B cell (primary cell): ENCODE data around the gene ADK. TPM values are rescaled to one million over a fixed set of nuclear protein-coding genes. Genes with fewer than 3 reads are reported as not detected.
A peak's percentile ranks its signal among the peaks of the same experiment; 100 is the strongest.

Experiments
- ATAC-seq: fragments of 200-7000 bp; cut with Tn5 transposase; one replicate; pipeline ENCODE4 v1.10.0; 2021; ENCODE audit warnings: low read depth, mild to moderate bottlenecking, moderate number of reproducible peaks, moderate library complexity
- CTCF ChIA-PET: fragments of 350-600 bp; sonication (Branson Sonifier 250); formaldehyde crosslinking; loops from one replicate; lab custom pipeline; 2021; ENCODE audit warnings: antibody characterized with exemption, inconsistent platforms; lab: Charles Lee
- POLR2A ChIA-PET: fragments of 350-600 bp; sonication (Branson Sonifier 250); formaldehyde crosslinking; loops from one replicate; lab custom pipeline; 2021; ENCODE audit warnings: antibody characterized with exemption; lab: Charles Lee
- DNase-seq: peaks from one replicate; pipeline ENCODE4 v3.0.0; 2013
- H2AFZ ChIP-seq: 2 replicates; pipeline ENCODE4 v1.6.1; 2012; ENCODE audit warnings: mild to moderate bottlenecking, low read depth, low read length; ENCODE audit not compliant: insufficient read depth, poor library complexity, severe bottlenecking
- H3K27ac ChIP-seq, 2 donors: 1 replicate in 1 of 2; 2 replicates in 1 of 2; pipeline ENCODE4 v1.5.1; 2012 to 2013; ENCODE audit warnings: low read length in 2 of 2, mild to moderate bottlenecking in 2 of 2, moderate library complexity in 1 of 2
- H3K27me3 ChIP-seq, 4 experiments: fragments of 200-600 bp in 1 of 4; sonication (generic) in 1 of 4; replicated peaks in 1 of 4; 1 replicate in 2 of 4; 2 replicates in 2 of 4; pipeline versions ENCODE4 v1.6.1 to v1.7.0; 2013 to 2016; ENCODE audit warnings: low read length in 3 of 4, mild to moderate bottlenecking in 2 of 4, mixed read lengths in 1 of 4, moderate library complexity in 1 of 4; ENCODE audit not compliant: insufficient read depth in 4 of 4, control insufficient read depth in 3 of 4; ENCODE audit errors: control extremely low read depth in 1 of 4
- H3K36me3 ChIP-seq, 2 experiments: replicated peaks in 1 of 2; 1 replicate in 1 of 2; 2 replicates in 1 of 2; pipeline versions ENCODE4 v1.6.1 to v1.7.1; 2013; ENCODE audit warnings: low read length in 1 of 2; ENCODE audit not compliant: insufficient read depth in 2 of 2, control insufficient read depth in 1 of 2; ENCODE audit errors: control extremely low read depth in 1 of 2, extremely low read depth in 1 of 2
- H3K4me1 ChIP-seq, 2 donors: fragments of 200-600 bp in 1 of 2; sonication (generic) in 1 of 2; 1 replicate in 1 of 2; 2 replicates in 1 of 2; pipeline versions ENCODE4 v1.5.1 to v1.6.1; 2013 to 2017; ENCODE audit warnings: low read length in 2 of 2; ENCODE audit not compliant: control insufficient read depth in 2 of 2, insufficient read depth in 2 of 2
- H3K4me2 ChIP-seq: replicated peaks from 2 replicates; pipeline ENCODE3; 2012; ENCODE audit warnings: mild to moderate bottlenecking, low read depth, low read length; ENCODE audit not compliant: poor library complexity, severe bottlenecking
- H3K4me3 ChIP-seq, 5 experiments: fragments of 200-600 bp in 1 of 5; sonication (generic) in 1 of 5; 1 replicate in 3 of 5; 2 replicates in 2 of 5; pipeline versions ENCODE4 v1.5.1 to v1.7.0; 2011 to 2016; ENCODE audit warnings: low read length in 4 of 5, mild to moderate bottlenecking in 4 of 5, low read depth in 2 of 5, control low read depth in 1 of 5, moderate library complexity in 1 of 5; ENCODE audit not compliant: insufficient read depth in 1 of 5; ENCODE audit errors: control extremely low read depth in 1 of 5, extremely low read depth in 1 of 5
- H3K79me2 ChIP-seq: fragments of 200-600 bp; sonication (generic); one replicate; pipeline ENCODE4 v1.6.0; 2016; ENCODE audit warnings: low read length; ENCODE audit not compliant: control insufficient read depth, insufficient read depth
- H3K9ac ChIP-seq: fragments of 200-600 bp; sonication (generic); 2 replicates; pipeline ENCODE4 v1.6.1; 2017; ENCODE audit warnings: mild to moderate bottlenecking, low read length, moderate library complexity
- H3K9me3 ChIP-seq, 3 donors: one replicate each; pipeline versions ENCODE4 v1.6.1 to v1.7.1; 2013; ENCODE audit warnings: low read length in 2 of 3; ENCODE audit not compliant: control insufficient read depth in 2 of 3, insufficient read depth in 1 of 3; ENCODE audit errors: control extremely low read depth in 1 of 3
- H4K20me1 ChIP-seq: 2 replicates; pipeline ENCODE4 v1.6.0; 2012; ENCODE audit warnings: mild to moderate bottlenecking, low read length; ENCODE audit not compliant: insufficient read depth, control insufficient read depth, poor library complexity, severe bottlenecking
- H3K27ac Mint-ChIP-seq: one replicate; pipeline ENCODE4 v1.8.0; 2021; ENCODE audit warnings: mixed read lengths
- H3K27me3 Mint-ChIP-seq: one replicate; pipeline ENCODE4 v1.8.0; 2021; ENCODE audit warnings: mixed read lengths
- H3K4me1 Mint-ChIP-seq: one replicate; pipeline ENCODE4 v1.8.0; 2021; ENCODE audit warnings: mixed read lengths
- H3K4me3 Mint-ChIP-seq: one replicate; pipeline ENCODE4 v1.8.0; 2021; ENCODE audit warnings: mixed read lengths
- H3K9me3 Mint-ChIP-seq: one replicate; pipeline ENCODE4 v1.8.0; 2022; ENCODE audit warnings: mixed read lengths; ENCODE audit not compliant: insufficient read depth
- EZH2 ChIP-seq: IDR thresholded peaks from 2 replicates; pipeline ENCODE4 v1.6.1; 2012; ENCODE audit warnings: borderline replicate concordance, low read depth, mild to moderate bottlenecking, moderate library complexity, low read length; ENCODE audit not compliant: insufficient read depth, poor library complexity, severe bottlenecking
- WGBS: methylation state at CpG from one replicate; pipeline ENCODE4 v1.1.5; 2013; ENCODE audit warnings: missing lambda C conversion rate; ENCODE audit not compliant: insufficient coverage; 5-methylcytosine and 5-hydroxymethylcytosine counted together
- intact Hi-C: fragments of 100-400 bp; cut with micrococcal nuclease; formaldehyde crosslinking; loops from one replicate; pipeline ENCODE4 v1.10.0; 2022
- polyA plus RNA-seq: library from polyadenylated mRNA; depleted of rRNA; stranded (reverse); fragments of >200 nt; gene quantifications from 2 replicates; pipeline ENCODE4 v1.2.3, GENCODE V29; 2012
- total RNA-seq, 2 donors: library from RNA; stranded (reverse); fragments of 120-200 nt in 1 of 2; gene quantifications; 1 replicate in 1 of 2; 2 replicates in 1 of 2; pipeline versions ENCODE4 v1.2.3 to v1.2.4, GENCODE V29; 2013 to 2022
- TF ChIP-seq, protein P1 (sequence below): fragments of 200-600 bp; IDR thresholded peaks from one replicate; pipeline ENCODE4 v1.8.0; 2022; ENCODE audit warnings: antibody characterized with exemption, mild to moderate bottlenecking

ADK gene
- total and polyA plus RNA-seq, 2 donors (not counting 1 experiment from before 2014, with no cell fraction given) = 37.2 to 52.6 TPM

GRCh38 chr10:74334221-74334620 lies 183.2 kb downstream of the ADK start:
- H3K9me3 Mint-ChIP-seq = no peaks in the 10 kb centered on the region
- H3K27ac Mint-ChIP-seq = peak overlapping the region; percentile 34
- peaks cover 7% of the 10 kb centered on the region for H3K4me1 Mint-ChIP-seq
- no peaks in the 10 kb centered on the region for H3K27me3 Mint-ChIP-seq
- H3K27me3 ChIP-seq = no peaks in the 10 kb centered on the region
- ATAC-seq = no peak
- H3K79me2 ChIP-seq = peaks cover 48% of the 10 kb centered on the region
- H3K4me3 ChIP-seq = no peak overlapping the region
- no peak overlapping the region for H3K9ac ChIP-seq
- no peak overlapping the region for H3K4me2 ChIP-seq
- H2AFZ ChIP-seq = no peak overlapping the region
- ChIA-PET CTCF (no interaction called here), POLR2A (no interaction called here)
- H3K9me3 ChIP-seq = no peaks in the 10 kb centered on the region
- H3K27ac ChIP-seq = no peak overlapping the region
- intact Hi-C loops = loop anchor here (10.0 kb wide), 1 partner anchor 51 kb away; no protein-coding TSS in a partner anchor
- no peaks in the 10 kb centered on the region for H3K4me1 ChIP-seq
- TF ChIP-seq EZH2 = no peak
- TF ChIP-seq, protein P1, sequence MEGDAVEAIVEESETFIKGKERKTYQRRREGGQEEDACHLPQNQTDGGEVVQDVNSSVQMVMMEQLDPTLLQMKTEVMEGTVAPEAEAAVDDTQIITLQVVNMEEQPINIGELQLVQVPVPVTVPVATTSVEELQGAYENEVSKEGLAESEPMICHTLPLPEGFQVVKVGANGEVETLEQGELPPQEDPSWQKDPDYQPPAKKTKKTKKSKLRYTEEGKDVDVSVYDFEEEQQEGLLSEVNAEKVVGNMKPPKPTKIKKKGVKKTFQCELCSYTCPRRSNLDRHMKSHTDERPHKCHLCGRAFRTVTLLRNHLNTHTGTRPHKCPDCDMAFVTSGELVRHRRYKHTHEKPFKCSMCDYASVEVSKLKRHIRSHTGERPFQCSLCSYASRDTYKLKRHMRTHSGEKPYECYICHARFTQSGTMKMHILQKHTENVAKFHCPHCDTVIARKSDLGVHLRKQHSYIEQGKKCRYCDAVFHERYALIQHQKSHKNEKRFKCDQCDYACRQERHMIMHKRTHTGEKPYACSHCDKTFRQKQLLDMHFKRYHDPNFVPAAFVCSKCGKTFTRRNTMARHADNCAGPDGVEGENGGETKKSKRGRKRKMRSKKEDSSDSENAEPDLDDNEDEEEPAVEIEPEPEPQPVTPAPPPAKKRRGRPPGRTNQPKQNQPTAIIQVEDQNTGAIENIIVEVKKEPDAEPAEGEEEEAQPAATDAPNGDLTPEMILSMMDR = no peak
- peaks cover 44% of the 10 kb centered on the region for H4K20me1 ChIP-seq
- H3K4me3 Mint-ChIP-seq = no peak overlapping the region
- H3K36me3 ChIP-seq = peaks cover 0 to 14% of the 10 kb centered on the region in 2 experiments
- DNase-seq = no peak

DNA sequence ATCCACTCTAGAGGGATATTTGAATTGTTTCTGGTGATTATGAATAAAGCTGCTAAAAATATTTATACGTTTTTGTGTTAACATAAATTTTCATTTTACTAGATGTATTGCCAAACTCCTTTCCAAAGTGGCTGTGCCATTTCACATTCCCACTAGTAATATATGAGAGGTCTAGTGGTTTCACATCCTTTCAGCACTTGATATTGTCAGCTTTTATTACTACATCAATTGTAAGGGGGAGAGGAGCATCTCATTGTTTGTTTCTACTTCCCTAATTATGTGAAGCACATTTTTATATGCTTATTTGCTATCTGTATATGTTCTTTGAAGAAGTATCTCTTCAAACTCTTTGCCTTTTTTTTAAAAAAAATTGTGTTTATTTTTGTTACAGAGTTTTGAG lies 184.5 kb downstream of the ADK start:
- H3K9me3 Mint-ChIP-seq = no peaks in the 10 kb centered on the region
- no peaks in the 10 kb centered on the region for H3K27me3 ChIP-seq
- H3K4me2 ChIP-seq = no peak overlapping the region
- H3K9me3 ChIP-seq = no peaks in the 10 kb centered on the region
- H3K27ac Mint-ChIP-seq = no peak overlapping the region
- no peak overlapping the region for H3K9ac ChIP-seq
- intact Hi-C loops = loop anchor here (10.0 kb wide), 1 partner anchor 49 kb away; no protein-coding TSS in a partner anchor
- H3K4me3 ChIP-seq = no peak overlapping the region
- H3K36me3 ChIP-seq = peaks cover 0 to 5% of the 10 kb centered on the region in 2 experiments
- no peak overlapping the region for H2AFZ ChIP-seq
- H3K27ac ChIP-seq = no peak overlapping the region
- DNase-seq = no peak
- no peak for ATAC-seq
- TF ChIP-seq, protein P1 = no peak
- no peak for TF ChIP-seq EZH2
- peaks cover 7% of the 10 kb centered on the region for H3K4me1 Mint-ChIP-seq
- ChIA-PET CTCF (no interaction called here), POLR2A (no interaction called here)
- no peaks in the 10 kb centered on the region for H3K27me3 Mint-ChIP-seq
- peaks cover 37% of the 10 kb centered on the region for H4K20me1 ChIP-seq
- no CpG with 5 or more reads among the region's 1 CpG for WGBS
- no peak overlapping the region for H3K4me3 Mint-ChIP-seq
- H3K4me1 ChIP-seq = no peaks in the 10 kb centered on the region
- H3K79me2 ChIP-seq = peaks cover 47% of the 10 kb centered on the region
